ENCODE measurements around the gene BRAF.
"Not testable (repeated sequence)": the region's sequence is repeated elsewhere in the genome, so short reads cannot be mapped to it uniquely, and the experiment has no call there.

DNA sequence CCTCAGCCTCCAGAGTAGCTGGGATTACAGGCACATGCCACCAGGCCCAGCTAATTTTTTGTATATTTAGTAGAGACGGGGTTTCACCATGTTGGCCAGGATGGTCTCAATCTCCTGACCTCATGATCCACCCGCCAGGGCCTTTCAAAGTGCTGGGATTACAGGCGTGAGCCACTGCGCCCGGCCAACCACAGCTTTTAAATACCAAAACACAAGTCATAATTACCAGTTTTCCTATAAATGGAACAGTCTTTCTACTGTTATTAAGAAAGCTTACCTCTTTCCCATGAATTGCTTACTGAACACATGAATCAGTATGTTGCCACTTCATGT, 11.2 kb downstream of the BRAF start:
- TF ChIP-seq, protein P1, sequence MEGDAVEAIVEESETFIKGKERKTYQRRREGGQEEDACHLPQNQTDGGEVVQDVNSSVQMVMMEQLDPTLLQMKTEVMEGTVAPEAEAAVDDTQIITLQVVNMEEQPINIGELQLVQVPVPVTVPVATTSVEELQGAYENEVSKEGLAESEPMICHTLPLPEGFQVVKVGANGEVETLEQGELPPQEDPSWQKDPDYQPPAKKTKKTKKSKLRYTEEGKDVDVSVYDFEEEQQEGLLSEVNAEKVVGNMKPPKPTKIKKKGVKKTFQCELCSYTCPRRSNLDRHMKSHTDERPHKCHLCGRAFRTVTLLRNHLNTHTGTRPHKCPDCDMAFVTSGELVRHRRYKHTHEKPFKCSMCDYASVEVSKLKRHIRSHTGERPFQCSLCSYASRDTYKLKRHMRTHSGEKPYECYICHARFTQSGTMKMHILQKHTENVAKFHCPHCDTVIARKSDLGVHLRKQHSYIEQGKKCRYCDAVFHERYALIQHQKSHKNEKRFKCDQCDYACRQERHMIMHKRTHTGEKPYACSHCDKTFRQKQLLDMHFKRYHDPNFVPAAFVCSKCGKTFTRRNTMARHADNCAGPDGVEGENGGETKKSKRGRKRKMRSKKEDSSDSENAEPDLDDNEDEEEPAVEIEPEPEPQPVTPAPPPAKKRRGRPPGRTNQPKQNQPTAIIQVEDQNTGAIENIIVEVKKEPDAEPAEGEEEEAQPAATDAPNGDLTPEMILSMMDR (IDR thresholded peaks at IDR 0.05): not testable (repeated sequence)
- TF ChIP-seq POLR2A (IDR thresholded peaks at IDR 0.05): not testable (repeated sequence)

Data from lower leg skin (tissue), 3 donors.